Cardiac muscle cell (in vitro differentiated cells and primary cell): ENCODE measurements around the gene NSD1. TPM values are rescaled to one million over a fixed set of nuclear protein-coding genes. Genes with fewer than 3 reads are reported as not detected.

ENCODE experiments used
- DNase-seq, 2 donors: peaks; one replicate each; pipeline versions ENCODE4 v3.0.0 to v3.0.0-alpha.2; 2010 to 2017; ENCODE audit warnings: low read depth in 1 of 2, low spot score in 1 of 2
- H3K27ac ChIP-seq: fragments of 200-600 bp; sonication (generic); 2 replicates; pipeline ENCODE4 v1.5.1; 2016
- H3K27me3 ChIP-seq: fragments of 200-600 bp; sonication (generic); 2 replicates; pipeline ENCODE4 v1.6.0; 2016; ENCODE audit warnings: control low read depth
- H3K36me3 ChIP-seq: fragments of 200-600 bp; sonication (generic); 2 replicates; pipeline ENCODE4 v1.5.1; 2016; ENCODE audit warnings: control low read depth
- H3K4me1 ChIP-seq: fragments of 200-600 bp; sonication (generic); 2 replicates; pipeline ENCODE4 v1.8.1; 2017; ENCODE audit warnings: low read depth, mild to moderate bottlenecking, mixed run types
- H3K4me3 ChIP-seq: fragments of 200-600 bp; sonication (generic); 2 replicates; pipeline ENCODE4 v1.5.1; 2016; ENCODE audit warnings: mild to moderate bottlenecking
- H3K9me3 ChIP-seq: fragments of 200-600 bp; sonication (generic); 2 replicates; pipeline ENCODE4 v1.5.1; 2017; ENCODE audit warnings: low read depth, mild to moderate bottlenecking, control low read depth
- CTCF ChIP-seq: IDR thresholded peaks from 2 replicates; pipeline ENCODE4 v1.5.1; 2012; ENCODE audit warnings: low read depth, mild to moderate bottlenecking, low read length
- polyA plus RNA-seq: library from polyadenylated mRNA; unstranded; fragments of >200 nt; fragmentation: Nextera tagmentation; extraction: Ambion mirVana; gene quantifications from 2 replicates; pipeline ENCODE4 v1.2.1, GENCODE V29; 2016
- total RNA-seq: library from RNA; depleted of rRNA; stranded (reverse); fragments of >200 nt; gene quantifications from 2 replicates; pipeline ENCODE4 v1.2.3, GENCODE V29; 2016

Gene NSD1
- total and polyA plus RNA-seq, 2 experiments from 2014 or later: 37.8 to 37.9 TPM

GRCh38 chr5:177185993-177186392 is 52.4 kb downstream of the NSD1 start:
- DNase-seq: no peak
- Histone ChIP-seq H3K27ac (peak overlapping the region; percentile 47), H3K4me1 (no peaks in the 10 kb centered on the region), H3K36me3 (no peaks in the 10 kb centered on the region), H3K9me3 (no peaks in the 10 kb centered on the region), H3K4me3 (no peak overlapping the region), H3K27me3 (no peaks in the 10 kb centered on the region)
- no peak for TF ChIP-seq CTCF

- Histone ChIP-seq H3K4me3 (no peak overlapping the region), H3K9me3 (no peaks in the 10 kb centered on the region), H3K4me1 (no peaks in the 10 kb centered on the region), H3K36me3 (no peaks in the 10 kb centered on the region), H3K27ac (peak overlapping the region; percentile 47), H3K27me3 (no peaks in the 10 kb centered on the region)
- DNase-seq: no peak
- TF ChIP-seq CTCF: no peak
Observed at GRCh38 chr5:177186645-177187044, 53.1 kb downstream of the NSD1 start.

GRCh38 chr5:177188775-177189174 is 55.2 kb downstream of the NSD1 start:
- Histone ChIP-seq H3K27me3 (no peaks in the 10 kb centered on the region), H3K9me3 (no peaks in the 10 kb centered on the region), H3K36me3 (peaks cover 4% of the 10 kb centered on the region), H3K4me3 (no peak overlapping the region), H3K4me1 (no peaks in the 10 kb centered on the region), H3K27ac (no peak overlapping the region)
- DNase-seq: peak in 1 of 2 donors; percentile 7
- no peak for TF ChIP-seq CTCF

GRCh38 chr5:177189416-177189815 is 55.8 kb downstream of the NSD1 start:
- Histone ChIP-seq H3K4me1 (peaks cover 4% of the 10 kb centered on the region), H3K36me3 (peaks cover 7% of the 10 kb centered on the region), H3K4me3 (no peak overlapping the region), H3K27me3 (no peaks in the 10 kb centered on the region), H3K9me3 (no peaks in the 10 kb centered on the region), H3K27ac (no peak overlapping the region)
- DNase-seq: no peak
- no peak for TF ChIP-seq CTCF

GRCh38 chr5:177189965-177190364 is 56.4 kb downstream of the NSD1 start:
- peaks cover 4% of the 10 kb centered on the region for H3K4me1 ChIP-seq
- H3K36me3 ChIP-seq: peaks cover 7% of the 10 kb centered on the region
- no peak overlapping the region for H3K27ac ChIP-seq
- H3K27me3 ChIP-seq: no peaks in the 10 kb centered on the region
- no peak for TF ChIP-seq CTCF
- H3K9me3 ChIP-seq: no peaks in the 10 kb centered on the region
- H3K4me3 ChIP-seq: no peak overlapping the region
- DNase-seq: no peak

GRCh38 chr5:177194268-177194667 is 60.7 kb downstream of the NSD1 start:
- Histone ChIP-seq H3K36me3 (peaks cover 11% of the 10 kb centered on the region), H3K4me1 (peaks cover 10% of the 10 kb centered on the region), H3K9me3 (no peaks in the 10 kb centered on the region), H3K27ac (peak overlapping the region; percentile 40), H3K4me3 (no peak overlapping the region), H3K27me3 (no peaks in the 10 kb centered on the region)
- TF ChIP-seq CTCF: no peak
- DNase-seq: peak; percentile 38 to 95
